Stimulated activated CD4-positive, alpha-beta T cell treated with anti-CD3 and anti-CD28 coated beads, Interleukin-1b, Interleukin-23, amount 100 ng/mL, for 24 hours (primary cell): ENCODE data around the gene CAMTA2.

ENCODE experiments used
- DNase-seq, 4 experiments: peaks; one replicate each; pipeline ENCODE4 v3.0.0-alpha.2; 2020; ENCODE audit warnings: low read depth in 4 of 4, low spot score in 1 of 4

Gene CAMTA2

GRCh38 chr17:4968486-4969046, 18.9 kb downstream of the CAMTA2 start:
- DNase-seq = no peak

GRCh38 chr17:4967539-4968485, 19.7 kb downstream of the CAMTA2 start, which contains the start of gene SPAG7:
Gene SPAG7 (minus strand): TSS chr17:4967817. CDS start chr17:4967804, 13 bp downstream.
- DNase-seq = peak in 3 of 4 experiments; percentile 85 to 87 (median 85)

GRCh38 chr17:4966844-4967538, 20.5 kb downstream of the CAMTA2 start:
- DNase-seq = peak in 3 of 4 experiments; percentile 76 to 89 (median 89)

- no peak for DNase-seq
Measured at GRCh38 chr17:4965311-4965986, 22.0 kb downstream of the CAMTA2 start.

GRCh38 chr17:4960279-4960922, 27.1 kb downstream of the CAMTA2 start:
- DNase-seq = no peak

- no peak for DNase-seq
Measured at GRCh38 chr17:4959261-4959965, 28.1 kb downstream of the CAMTA2 start.

GRCh38 chr17:4958102-4958501, 29.4 kb downstream of the CAMTA2 start:
- DNase-seq = no peak

- DNase-seq = no peak
Measured at GRCh38 chr17:4956493-4957061, 30.9 kb downstream of the CAMTA2 start.

- DNase-seq = no peak
Measured at GRCh38 chr17:4955091-4955490, 32.4 kb downstream of the CAMTA2 start.

- DNase-seq = no peak
Measured at GRCh38 chr17:4953451-4953961, 34.0 kb downstream of the CAMTA2 start.

GRCh38 chr17:4951486-4951885, 36.0 kb downstream of the CAMTA2 start:
- no peak for DNase-seq

- no peak for DNase-seq
Measured at GRCh38 chr17:4950746-4951204, 36.7 kb downstream of the CAMTA2 start, which contains the start of gene ENO3. Gene ENO3 (plus strand): TSS chr17:4951119. CDS start chr17:4951830, 711 bp downstream.

GRCh38 chr17:4950075-4950745, 37.3 kb downstream of the CAMTA2 start:
- DNase-seq = peak in 1 of 4 experiments; percentile 30

- DNase-seq = peak in 3 of 4 experiments; percentile 51 to 78 (median 59)
Measured at GRCh38 chr17:4949321-4950074, 38.0 kb downstream of the CAMTA2 start.

- peak in 3 of 4 experiments; percentile 46 to 73 (median 71) for DNase-seq
Measured at GRCh38 chr17:4948931-4949320, 38.5 kb downstream of the CAMTA2 start.

- DNase-seq = peak in 3 of 4 experiments; percentile 80 to 90 (median 85)
Measured at GRCh38 chr17:4948166-4948930, 39.1 kb downstream of the CAMTA2 start, which contains the start of gene PFN1. Gene PFN1 (minus strand): TSS chr17:4948530. CDS start chr17:4948394, 136 bp downstream.
